Stimulated activated CD8-positive, alpha-beta memory T cell treated with anti-CD3 and anti-CD28 coated beads, Interleukin-12 subunit alpha, Interleukin-12 subunit beta, amount 100 ng/mL, for 24 hours (primary cell): ENCODE results near the gene IDH3A.
"Not testable (repeated sequence)": the region's sequence is repeated elsewhere in the genome, so short reads cannot be mapped to it uniquely, and the experiment has no call there.

Experiments
- DNase-seq: peaks from one replicate; pipeline ENCODE4 v3.0.0-alpha.2; 2020; ENCODE audit errors: extremely low read depth

Gene IDH3A

DNA sequence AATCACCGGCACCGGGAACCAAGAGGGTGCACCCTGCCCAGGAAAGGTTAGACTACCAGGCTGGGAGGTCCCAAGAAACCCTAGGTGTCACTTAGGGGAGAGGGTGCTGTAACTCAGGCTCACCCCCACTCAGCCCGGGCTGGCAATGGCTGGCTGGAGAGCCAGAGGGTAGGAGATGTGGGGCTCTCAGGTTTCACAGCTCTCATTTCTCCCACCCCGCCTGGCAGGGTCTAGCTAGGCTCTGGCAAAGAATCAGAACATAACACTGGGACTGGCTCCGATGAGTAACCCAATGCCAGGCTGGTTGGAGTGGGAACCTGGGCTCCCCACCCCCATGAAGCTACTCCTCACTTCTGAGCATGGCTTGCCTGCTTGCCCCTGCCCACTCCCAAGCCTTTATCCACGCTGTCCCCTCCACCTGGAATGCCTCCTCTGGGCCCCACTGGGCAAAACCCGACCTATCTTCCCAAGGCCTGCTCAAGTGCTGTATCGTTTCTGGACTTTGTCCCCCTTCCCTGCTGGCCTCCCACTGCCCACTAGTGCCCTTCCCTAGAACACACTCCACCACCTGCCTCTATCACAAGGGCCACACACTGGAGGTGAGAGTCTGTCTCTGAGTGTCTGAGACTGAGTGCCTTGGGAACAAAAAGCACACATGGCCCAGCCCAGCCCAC lies 19.9 kb upstream of the IDH3A start:
- DNase-seq, result no peak

GRCh38 chr15:78129751-78130287 lies 19.3 kb upstream of the IDH3A start:
- DNase-seq, result no peak

DNA sequence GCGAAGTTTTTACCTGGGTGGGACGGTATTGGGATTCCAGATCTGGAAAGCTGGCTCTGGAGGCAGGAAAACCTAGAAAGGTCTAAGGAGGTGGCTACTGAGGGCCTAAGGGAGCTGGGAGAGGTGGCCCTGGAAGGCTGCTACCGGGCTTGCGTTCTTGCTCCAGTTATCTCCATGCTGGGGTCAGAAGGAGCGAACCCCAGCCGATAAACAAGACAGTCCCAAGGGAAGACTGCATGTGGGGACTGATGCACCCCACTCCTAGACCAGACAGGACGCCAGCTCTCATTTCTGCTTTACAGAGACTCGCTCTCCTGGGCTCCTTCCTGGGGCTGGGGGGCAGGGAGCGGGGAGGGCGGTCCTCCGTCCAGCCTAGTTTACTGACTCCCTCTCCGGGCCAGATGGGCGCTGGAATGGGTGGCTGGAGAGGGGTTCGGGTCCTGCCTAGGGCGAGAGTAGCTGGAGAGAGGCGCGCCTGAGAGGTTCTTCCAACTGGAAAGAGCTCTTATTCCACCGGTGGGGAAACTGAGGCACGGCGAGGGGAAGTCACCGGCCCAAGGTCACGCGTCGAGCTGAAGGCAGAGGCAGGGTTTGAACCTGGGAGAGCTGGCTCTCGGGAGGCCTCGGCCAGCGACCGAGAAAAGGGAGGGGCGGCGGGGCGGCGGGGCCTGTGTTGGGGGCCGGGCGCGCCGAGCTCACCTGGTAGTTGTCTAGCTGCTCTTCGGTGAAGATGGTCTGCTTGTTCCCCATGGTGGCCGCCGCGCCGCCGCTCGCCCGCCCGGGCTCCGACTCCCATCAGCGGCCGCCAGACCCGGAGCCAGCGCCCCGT lies 18.5 kb upstream of the IDH3A start:
- DNase-seq, result no peak

DNA sequence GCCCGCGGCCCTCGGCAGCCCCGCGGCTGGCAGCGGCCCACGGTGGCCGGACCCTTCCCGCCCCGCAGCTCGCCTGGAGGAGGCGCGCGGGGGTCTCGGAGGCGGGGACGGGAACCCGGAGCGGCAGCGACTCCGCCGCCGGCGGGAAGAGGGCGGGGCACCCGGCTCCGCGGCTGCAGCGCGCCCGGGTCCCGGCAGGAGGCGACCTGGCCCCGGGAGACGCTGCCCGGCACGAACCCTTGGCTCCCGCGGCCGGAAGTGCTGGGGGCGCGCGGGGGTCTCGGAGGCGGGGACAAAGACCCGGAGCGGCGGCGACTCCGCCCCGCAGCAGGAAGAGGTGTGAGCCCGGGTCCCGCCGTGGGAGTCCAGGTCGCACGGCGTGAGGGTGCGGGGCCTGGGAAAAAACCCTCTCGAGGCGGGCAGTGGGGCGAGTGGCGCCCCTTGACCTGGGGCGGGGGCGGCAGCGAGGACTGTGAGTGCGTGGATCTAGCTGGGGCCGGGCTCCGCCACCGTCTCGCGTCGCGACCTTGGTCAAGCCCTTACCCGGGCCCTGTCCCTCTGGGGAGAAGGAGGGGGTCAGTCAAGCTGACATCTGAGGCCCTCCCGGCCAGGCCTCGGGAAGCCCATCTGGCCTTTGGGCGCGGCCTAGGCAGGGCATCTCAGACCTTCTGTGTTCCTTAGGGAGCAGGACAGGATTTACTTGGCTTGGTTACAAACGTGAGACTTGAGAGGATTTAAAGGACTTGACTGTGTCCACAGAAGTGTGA lies 17.7 kb upstream of the IDH3A start, which contains the start of gene CIB2:
TSS of gene CIB2 (minus strand) at position 151 of the 767 bp plus-strand sequence. CDS start 230 bp downstream, outside the sequence.
- DNase-seq, result peak; percentile 39

GRCh38 chr15:78133801-78134200 lies 15.4 kb upstream of the IDH3A start:
- DNase-seq, result no peak

GRCh38 chr15:78139578-78139977 lies 9.6 kb upstream of the IDH3A start:
- DNase-seq, result no peak

- no peak for DNase-seq
Measured at GRCh38 chr15:78140292-78140691, 8.9 kb upstream of the IDH3A start.

GRCh38 chr15:78142332-78142731 lies 6.8 kb upstream of the IDH3A start:
- no peak for DNase-seq

DNA sequence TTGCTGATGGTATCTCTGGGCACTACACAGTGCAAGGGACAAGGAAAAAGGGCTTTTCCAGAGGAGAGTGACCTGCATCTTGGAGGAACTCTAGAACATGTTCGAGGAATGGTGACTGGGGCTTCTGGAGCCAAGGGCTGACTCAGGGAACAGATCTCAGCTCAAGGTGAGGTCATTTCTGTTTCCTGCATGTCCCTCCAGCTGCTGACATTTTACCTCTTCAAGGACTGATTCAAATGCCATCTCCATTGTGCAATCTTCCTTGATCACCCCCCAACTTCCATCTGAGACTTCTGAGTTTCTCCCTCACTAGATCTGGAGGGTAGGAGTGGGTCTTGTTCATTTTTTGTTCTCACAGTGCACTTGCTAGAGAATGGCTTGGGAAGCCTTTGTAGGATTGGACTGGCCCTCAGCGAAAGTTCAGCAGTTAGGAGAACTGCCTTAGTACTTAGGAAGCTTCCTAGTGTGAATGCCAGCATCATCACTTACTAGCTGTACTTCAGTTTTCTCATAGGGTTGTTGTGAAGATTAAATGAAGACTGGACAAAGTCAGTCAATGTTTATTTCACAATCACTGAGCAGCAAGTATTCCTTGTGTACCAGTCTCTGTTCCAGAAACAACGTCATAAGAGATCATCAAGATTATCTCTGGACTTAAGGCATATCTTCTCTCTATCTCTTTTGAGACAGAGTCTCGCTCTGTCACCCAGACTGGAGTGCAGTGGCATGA lies 2.6 kb upstream of the IDH3A start:
- DNase-seq, result no peak

DNA sequence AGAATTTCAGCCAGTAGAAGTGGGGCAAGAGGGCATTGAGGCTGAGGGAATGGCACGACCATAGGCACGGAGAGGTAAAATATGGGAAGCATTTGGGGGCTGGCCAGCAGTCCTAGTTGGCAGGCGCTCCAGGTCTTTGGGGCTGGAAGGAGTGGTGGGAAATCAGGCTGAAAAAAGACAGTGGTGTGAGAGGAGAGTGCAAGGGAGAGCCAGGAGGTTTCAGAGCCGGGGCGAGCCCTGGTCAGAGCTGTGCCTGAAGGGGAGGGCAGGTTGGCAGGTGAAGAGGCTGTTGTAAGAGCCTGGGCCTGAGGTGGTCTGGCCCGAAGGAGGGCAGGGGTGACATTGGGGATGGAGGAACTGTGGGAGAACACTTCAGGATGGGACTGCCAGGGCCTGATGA lies 1.6 kb upstream of the IDH3A start:
- DNase-seq, result no peak

GRCh38 chr15:78148392-78149067 lies 632 bp upstream of the IDH3A start:
- DNase-seq, result no peak

- no peak for DNase-seq
Measured at GRCh38 chr15:78149805-78150751, 916 bp downstream of the IDH3A start.

DNA sequence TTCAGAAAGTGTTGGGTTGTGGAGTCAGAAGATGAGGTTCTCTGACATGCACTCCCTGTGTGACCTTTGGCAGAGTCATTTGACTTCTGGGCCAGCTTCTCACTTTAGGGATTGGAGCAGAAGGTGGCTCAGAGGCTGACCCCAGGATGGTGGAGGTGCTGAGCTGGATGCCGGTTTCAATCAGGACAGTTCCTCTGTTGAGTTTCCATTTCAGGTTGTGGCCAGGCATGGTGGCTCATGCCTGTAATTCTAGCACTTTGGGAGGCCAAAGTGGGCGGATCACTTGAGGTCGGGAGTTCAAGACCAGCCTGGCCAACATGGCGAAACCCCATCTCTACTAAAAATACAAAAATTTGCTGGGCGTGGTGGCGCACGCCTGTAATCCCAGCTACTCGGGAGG lies 1.9 kb downstream of the IDH3A start:
- DNase-seq, result not testable (repeated sequence)

DNA sequence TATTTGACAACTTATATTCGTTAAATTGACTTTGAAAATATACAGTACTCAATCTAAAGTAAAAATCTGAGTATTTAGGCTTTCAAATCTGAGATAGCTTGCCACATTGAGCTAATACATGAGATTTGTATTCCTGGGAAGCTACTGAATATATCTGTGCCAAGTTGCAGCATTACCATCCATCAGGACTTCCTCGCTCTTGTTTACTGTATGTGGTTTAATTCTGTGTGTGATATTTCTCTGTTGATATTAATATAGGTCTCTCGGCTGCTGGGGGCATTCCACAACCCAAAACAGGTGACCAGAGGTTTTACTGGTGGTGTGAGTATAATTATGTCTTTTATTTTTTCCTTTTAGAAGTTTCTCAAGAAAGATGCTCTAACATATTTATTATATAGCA lies 5.8 kb downstream of the IDH3A start:
- DNase-seq, result no peak

DNA sequence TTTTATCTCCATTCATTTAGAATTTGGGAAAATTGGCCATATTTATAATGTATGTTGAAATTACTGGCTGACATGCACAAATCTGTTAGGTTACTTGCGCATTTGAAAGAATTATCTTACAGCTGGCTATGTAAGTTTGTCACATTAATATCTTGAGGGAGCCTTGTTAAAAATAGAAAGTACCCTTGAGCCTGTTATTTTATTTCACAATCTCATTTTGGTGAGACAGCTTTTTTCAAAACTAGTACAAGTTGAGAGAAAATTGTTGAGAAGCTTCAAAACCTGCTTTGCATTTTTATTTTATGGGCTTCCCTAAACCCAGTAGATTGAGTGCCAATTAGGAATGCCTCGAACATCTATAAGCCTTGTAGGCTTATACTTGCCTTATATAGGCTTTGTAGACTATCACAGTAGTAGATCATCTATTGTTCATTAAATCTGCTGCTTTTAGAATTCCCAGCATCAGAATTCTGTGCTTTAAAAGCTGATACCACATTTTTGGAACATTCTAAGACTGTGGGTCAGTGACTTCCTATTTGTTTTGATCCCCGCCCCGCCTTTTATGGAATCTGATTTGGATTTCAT lies 6.3 kb downstream of the IDH3A start:
- no peak for DNase-seq

DNA sequence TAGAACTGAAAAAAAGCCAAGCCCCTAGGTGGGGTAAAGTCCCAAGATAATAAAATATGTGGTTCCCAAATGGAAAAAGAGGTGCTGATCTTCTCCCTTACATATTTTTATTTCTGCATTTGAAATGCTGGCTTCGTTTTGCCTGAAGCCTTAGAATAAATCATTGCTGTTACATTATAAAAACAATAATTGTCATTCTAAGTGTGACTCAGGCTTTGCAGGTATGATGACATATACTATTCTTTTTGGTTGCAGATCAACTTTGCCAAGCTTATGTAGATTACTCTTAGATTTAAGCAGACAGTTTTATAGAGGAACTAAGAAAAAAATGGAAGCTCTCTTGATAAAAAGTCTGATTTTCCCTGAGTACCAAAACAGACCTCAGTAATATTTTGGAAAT lies 7.5 kb downstream of the IDH3A start:
- no peak for DNase-seq

DNA sequence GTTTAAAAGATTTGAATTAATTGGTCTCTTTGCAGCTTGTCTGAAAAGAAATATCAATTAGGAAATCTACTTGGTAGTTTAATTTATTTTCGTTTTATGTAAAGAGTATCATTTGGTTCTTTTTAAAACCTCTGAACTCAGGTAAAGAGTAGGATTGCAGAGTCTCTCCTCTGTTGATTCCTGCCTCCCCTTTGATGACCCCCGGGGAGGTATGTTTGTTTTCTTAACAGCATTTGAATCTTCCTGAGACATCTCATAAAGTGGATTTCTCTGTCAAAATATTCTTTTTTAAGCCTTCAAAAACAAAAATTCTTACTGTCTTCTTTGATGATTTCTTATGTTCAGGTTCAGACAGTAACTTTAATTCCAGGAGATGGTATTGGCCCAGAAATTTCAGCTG lies 8.0 kb downstream of the IDH3A start:
- no peak for DNase-seq

- DNase-seq, result no peak
Measured at GRCh38 chr15:78159395-78159794, 10.2 kb downstream of the IDH3A start.

DNA sequence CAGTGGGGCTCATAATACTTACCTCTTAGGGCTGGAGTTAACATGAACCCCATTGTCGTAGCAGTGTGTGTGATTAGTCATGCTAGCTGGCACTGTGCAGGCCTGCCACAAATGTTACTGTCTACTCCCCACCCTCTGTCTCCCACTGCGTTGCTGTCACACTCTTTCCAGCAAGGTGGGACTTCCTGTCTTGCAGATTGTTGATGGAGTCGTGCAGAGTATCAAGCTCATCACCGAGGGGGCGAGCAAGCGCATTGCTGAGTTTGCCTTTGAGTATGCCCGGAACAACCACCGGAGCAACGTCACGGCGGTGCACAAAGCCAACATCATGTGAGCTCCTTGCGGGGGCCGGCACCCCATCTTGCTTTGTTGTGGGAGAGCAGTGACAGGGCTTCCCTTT lies 12.9 kb downstream of the IDH3A start:
- DNase-seq, result no peak
